ENCODE measurements around the gene ID2. TPM values are rescaled to one million over a fixed set of nuclear protein-coding genes. Genes with fewer than 3 reads are reported as not detected.

Gene ID2
- total RNA-seq, 1 donor: 118 TPM

GRCh38 chr2:8643250-8643995 is 38.4 kb upstream of the ID2 start:
- no peak for TF ChIP-seq CTCF (IDR thresholded peaks at IDR 0.05; ENCODE audit: insufficient read depth, low read depth, low read length)
- H3K4me3 ChIP-seq (ENCODE audit: low read depth, low read length): no peak overlapping the region
- no peak for DNase-seq (ENCODE audit: low read depth)

GRCh38 chr2:8643996-8644356 is 37.9 kb upstream of the ID2 start:
- no peak for DNase-seq (ENCODE audit: low read depth)
- no peak for TF ChIP-seq CTCF (IDR thresholded peaks at IDR 0.05; ENCODE audit: insufficient read depth, low read depth, low read length)
- no peak overlapping the region for H3K4me3 ChIP-seq (ENCODE audit: low read depth, low read length)

GRCh38 chr2:8644605-8645175 is 37.2 kb upstream of the ID2 start:
- DNase-seq (ENCODE audit: low read depth): no peak
- H3K4me3 ChIP-seq (ENCODE audit: low read depth, low read length): no peak overlapping the region
- peak; percentile 35 for TF ChIP-seq CTCF (IDR thresholded peaks at IDR 0.05; ENCODE audit: insufficient read depth, low read depth, low read length)

GRCh38 chr2:8645176-8645831 is 36.6 kb upstream of the ID2 start:
- no peak for TF ChIP-seq CTCF (IDR thresholded peaks at IDR 0.05; ENCODE audit: insufficient read depth, low read depth, low read length)
- no peak overlapping the region for H3K4me3 ChIP-seq (ENCODE audit: low read depth, low read length)
- no peak for DNase-seq (ENCODE audit: low read depth)

- DNase-seq (ENCODE audit: low read depth): no peak
- no peak overlapping the region for H3K4me3 ChIP-seq (ENCODE audit: low read depth, low read length)
- no peak for TF ChIP-seq CTCF (IDR thresholded peaks at IDR 0.05; ENCODE audit: insufficient read depth, low read depth, low read length)
Measured at GRCh38 chr2:8646731-8647461, 35.0 kb upstream of the ID2 start.

GRCh38 chr2:8647462-8647857 is 34.4 kb upstream of the ID2 start:
- no peak for TF ChIP-seq CTCF (IDR thresholded peaks at IDR 0.05; ENCODE audit: insufficient read depth, low read depth, low read length)
- no peak for DNase-seq (ENCODE audit: low read depth)
- no peak overlapping the region for H3K4me3 ChIP-seq (ENCODE audit: low read depth, low read length)

All from fibroblast of villous mesenchyme (primary cell).